ENCODE data around the gene TRIO. TPM values are rescaled to one million over a fixed set of nuclear protein-coding genes. Genes with fewer than 3 reads are reported as not detected.

TRIO gene
- total RNA-seq, 5 donors from 2014 or later (not counting 1 experiment from before 2014, with no cell fraction given) = 6.2 to 31.1 (median 11.8) TPM

- no peak for DNase-seq
- Mint-ChIP-seq H3K27ac (no peak overlapping the region), H3K9me3 (peaks cover 0 to 4% (median 0%) of the 10 kb centered on the region in 3 donors), H3K4me1 (peaks cover 0 to 2% (median 0%) of the 10 kb centered on the region in 3 donors), H3K36me3 (no peaks in the 10 kb centered on the region), H3K27me3 (no peaks in the 10 kb centered on the region), H3K4me3 (no peak overlapping the region)
- 90% methylated on average over 14 of the region's 21 CpGs for WGBS (ENCODE audit: insufficient coverage)
- CTCF ChIA-PET = no interaction called here
- Histone ChIP-seq H3K4me3 (ENCODE audit: control insufficient read depth in 1 of 2, extremely low read depth in 1 of 2, low read length in 1 of 2) (no peak overlapping the region), H3K27me3 (replicated peaks in 1 of 2; ENCODE audit: control insufficient read depth in 2 of 2, extremely low read depth in 1 of 2, insufficient read depth in 2 of 2, low read length in 1 of 2) (peaks cover 0 to 2% of the 10 kb centered on the region in 2 experiments), H3K36me3 (ENCODE audit: control insufficient read depth in 2 of 2, extremely low read depth in 1 of 2, insufficient read depth in 1 of 2, low read length in 1 of 2) (peaks cover 0 to 5% of the 10 kb centered on the region in 2 donors), H3K9me3 (no peaks in the 10 kb centered on the region), H3K27ac (ENCODE audit: low read length) (no peak overlapping the region), H3K4me1 (ENCODE audit: control insufficient read depth in 1 of 2, extremely low read depth in 1 of 2, insufficient read depth in 2 of 2, low read length in 2 of 2) (no peaks in the 10 kb centered on the region)
- ATAC-seq (replicated peaks in 1 of 4) = no peak
- POLR2A ChIA-PET = no interaction called here
Measured at GRCh38 chr5:14491015-14491915, 348.1 kb downstream of the TRIO start.

- H3K9me3 Mint-ChIP-seq = peaks cover 0 to 4% (median 0%) of the 10 kb centered on the region in 3 donors
- H3K4me3 Mint-ChIP-seq = no peak overlapping the region
- Histone ChIP-seq H3K36me3 (ENCODE audit: control insufficient read depth in 2 of 2, extremely low read depth in 1 of 2, insufficient read depth in 1 of 2, low read length in 1 of 2) (peaks cover 0 to 5% of the 10 kb centered on the region in 2 donors), H3K9me3 (no peaks in the 10 kb centered on the region), H3K27ac (ENCODE audit: low read length) (no peak overlapping the region), H3K4me1 (ENCODE audit: control insufficient read depth in 1 of 2, extremely low read depth in 1 of 2, insufficient read depth in 2 of 2, low read length in 2 of 2) (no peaks in the 10 kb centered on the region), H3K4me3 (ENCODE audit: control insufficient read depth in 1 of 2, extremely low read depth in 1 of 2, low read length in 1 of 2) (no peak overlapping the region), H3K27me3 (replicated peaks in 1 of 2; ENCODE audit: control insufficient read depth in 2 of 2, extremely low read depth in 1 of 2, insufficient read depth in 2 of 2, low read length in 1 of 2) (peaks cover 0 to 2% of the 10 kb centered on the region in 2 experiments)
- peaks cover 0 to 2% (median 0%) of the 10 kb centered on the region in 3 donors for H3K4me1 Mint-ChIP-seq
- ChIA-PET CTCF (interaction anchor here in 1 of 2 donors (0.5 kb wide), 1 partner anchor 11 kb away, joined by 5 read pairs; no protein-coding TSS in a partner anchor), POLR2A (no interaction called here)
- no peaks in the 10 kb centered on the region for H3K36me3 Mint-ChIP-seq
- H3K27me3 Mint-ChIP-seq = no peaks in the 10 kb centered on the region
- 88% methylated on average over 15 of the region's 21 CpGs for WGBS (ENCODE audit: insufficient coverage)
- no peak for ATAC-seq (replicated peaks in 1 of 4)
- no peak for DNase-seq
- H3K27ac Mint-ChIP-seq = no peak overlapping the region
Measured at GRCh38 chr5:14492331-14492964, 349.3 kb downstream of the TRIO start.

- Mint-ChIP-seq H3K27me3 (no peaks in the 10 kb centered on the region), H3K4me3 (no peak overlapping the region), H3K4me1 (peaks cover 0 to 2% (median 0%) of the 10 kb centered on the region in 3 donors), H3K36me3 (no peaks in the 10 kb centered on the region), H3K9me3 (no peaks in the 10 kb centered on the region), H3K27ac (no peak overlapping the region)
- no peak for DNase-seq
- Histone ChIP-seq H3K4me1 (ENCODE audit: control insufficient read depth in 1 of 2, extremely low read depth in 1 of 2, insufficient read depth in 2 of 2, low read length in 2 of 2) (no peaks in the 10 kb centered on the region), H3K9me3 (no peaks in the 10 kb centered on the region), H3K4me3 (ENCODE audit: control insufficient read depth in 1 of 2, extremely low read depth in 1 of 2, low read length in 1 of 2) (no peak overlapping the region), H3K27me3 (replicated peaks in 1 of 2; ENCODE audit: control insufficient read depth in 2 of 2, extremely low read depth in 1 of 2, insufficient read depth in 2 of 2, low read length in 1 of 2) (no peaks in the 10 kb centered on the region), H3K36me3 (ENCODE audit: control insufficient read depth in 2 of 2, extremely low read depth in 1 of 2, insufficient read depth in 1 of 2, low read length in 1 of 2) (peaks cover 0 to 10% of the 10 kb centered on the region in 2 donors), H3K27ac (ENCODE audit: low read length) (no peak overlapping the region)
- POLR2A ChIA-PET = interaction anchor here in 1 of 2 donors (0.7 kb wide), 1 partner anchor 40 kb away, joined by 12 read pairs; no protein-coding TSS in a partner anchor
- no CpG with 5 or more reads among the region's 5 CpGs for WGBS (ENCODE audit: insufficient coverage)
- no peak for ATAC-seq (replicated peaks in 1 of 4)
- CTCF ChIA-PET = no interaction called here
Measured at GRCh38 chr5:14495301-14495700, 352.2 kb downstream of the TRIO start.

- ChIA-PET CTCF (no interaction called here), POLR2A (no interaction called here)
- Histone ChIP-seq H3K4me3 (ENCODE audit: control insufficient read depth in 1 of 2, extremely low read depth in 1 of 2, low read length in 1 of 2) (no peak overlapping the region), H3K27ac (ENCODE audit: low read length) (no peak overlapping the region), H3K36me3 (ENCODE audit: control insufficient read depth in 2 of 2, extremely low read depth in 1 of 2, insufficient read depth in 1 of 2, low read length in 1 of 2) (peaks cover 0 to 10% of the 10 kb centered on the region in 2 donors), H3K9me3 (no peaks in the 10 kb centered on the region), H3K27me3 (replicated peaks in 1 of 2; ENCODE audit: control insufficient read depth in 2 of 2, extremely low read depth in 1 of 2, insufficient read depth in 2 of 2, low read length in 1 of 2) (no peaks in the 10 kb centered on the region), H3K4me1 (ENCODE audit: control insufficient read depth in 1 of 2, extremely low read depth in 1 of 2, insufficient read depth in 2 of 2, low read length in 2 of 2) (no peaks in the 10 kb centered on the region)
- Mint-ChIP-seq H3K9me3 (no peaks in the 10 kb centered on the region), H3K4me1 (peaks cover 0 to 2% (median 0%) of the 10 kb centered on the region in 3 donors), H3K27ac (no peak overlapping the region), H3K36me3 (no peaks in the 10 kb centered on the region), H3K4me3 (no peak overlapping the region), H3K27me3 (no peaks in the 10 kb centered on the region)
- WGBS (ENCODE audit: insufficient coverage) = 80% methylated on average over 1 of the region's 7 CpGs
- no peak for ATAC-seq (replicated peaks in 1 of 4)
- DNase-seq = no peak
Measured at GRCh38 chr5:14497311-14497710, 354.2 kb downstream of the TRIO start.

GRCh38 chr5:14501353-14502293 lies 358.5 kb downstream of the TRIO start:
- H3K27me3 Mint-ChIP-seq = no peaks in the 10 kb centered on the region
- peaks cover 0 to 15% of the 10 kb centered on the region in 2 donors for H3K36me3 ChIP-seq (ENCODE audit: control insufficient read depth in 2 of 2, extremely low read depth in 1 of 2, insufficient read depth in 1 of 2, low read length in 1 of 2)
- no peak for DNase-seq
- H3K4me3 Mint-ChIP-seq = no peak overlapping the region
- H3K27ac Mint-ChIP-seq = no peak overlapping the region
- no peaks in the 10 kb centered on the region for H3K27me3 ChIP-seq (replicated peaks in 1 of 2; ENCODE audit: control insufficient read depth in 2 of 2, extremely low read depth in 1 of 2, insufficient read depth in 2 of 2, low read length in 1 of 2)
- POLR2A ChIA-PET = no interaction called here
- H3K9me3 Mint-ChIP-seq = no peaks in the 10 kb centered on the region
- H3K4me1 ChIP-seq (ENCODE audit: control insufficient read depth in 1 of 2, extremely low read depth in 1 of 2, insufficient read depth in 2 of 2, low read length in 2 of 2) = no peaks in the 10 kb centered on the region
- ATAC-seq (replicated peaks in 1 of 4) = no peak
- CTCF ChIA-PET = no interaction called here
- H3K4me1 Mint-ChIP-seq = no peaks in the 10 kb centered on the region
- no peak overlapping the region for H3K4me3 ChIP-seq (ENCODE audit: control insufficient read depth in 1 of 2, extremely low read depth in 1 of 2, low read length in 1 of 2)
- H3K9me3 ChIP-seq = no peaks in the 10 kb centered on the region
- no peak overlapping the region for H3K27ac ChIP-seq (ENCODE audit: low read length)
- WGBS (ENCODE audit: insufficient coverage) = 90% methylated on average over 10 of the region's 18 CpGs
- no peaks in the 10 kb centered on the region for H3K36me3 Mint-ChIP-seq

- H3K27ac ChIP-seq (ENCODE audit: low read length) = no peak overlapping the region
- POLR2A ChIA-PET = no interaction called here
- CTCF ChIA-PET = no interaction called here
- H3K4me3 ChIP-seq (ENCODE audit: control insufficient read depth in 1 of 2, extremely low read depth in 1 of 2, low read length in 1 of 2) = no peak overlapping the region
- DNase-seq = no peak
- Mint-ChIP-seq H3K36me3 (no peaks in the 10 kb centered on the region), H3K4me1 (no peaks in the 10 kb centered on the region), H3K4me3 (no peak overlapping the region), H3K9me3 (no peaks in the 10 kb centered on the region), H3K27me3 (no peaks in the 10 kb centered on the region), H3K27ac (no peak overlapping the region)
- ATAC-seq (replicated peaks in 1 of 4) = no peak
- WGBS (ENCODE audit: insufficient coverage) = 90% methylated on average over 9 of the region's 10 CpGs
- no peaks in the 10 kb centered on the region for H3K27me3 ChIP-seq (replicated peaks in 1 of 2; ENCODE audit: control insufficient read depth in 2 of 2, extremely low read depth in 1 of 2, insufficient read depth in 2 of 2, low read length in 1 of 2)
- H3K4me1 ChIP-seq (ENCODE audit: control insufficient read depth in 1 of 2, extremely low read depth in 1 of 2, insufficient read depth in 2 of 2, low read length in 2 of 2) = no peaks in the 10 kb centered on the region
- no peaks in the 10 kb centered on the region for H3K9me3 ChIP-seq
- peaks cover 0 to 15% of the 10 kb centered on the region in 2 donors for H3K36me3 ChIP-seq (ENCODE audit: control insufficient read depth in 2 of 2, extremely low read depth in 1 of 2, insufficient read depth in 1 of 2, low read length in 1 of 2)
Measured at GRCh38 chr5:14502294-14502690, 359.1 kb downstream of the TRIO start.

Measured in T-cell (primary cell).